Osteoblast (primary cell): ENCODE data around the gene AAGAB. TPM values are rescaled to one million over a fixed set of nuclear protein-coding genes. Genes with fewer than 3 reads are reported as not detected.
A peak's percentile ranks its signal among the peaks of the same experiment; 100 is the strongest.

ENCODE experiments used
- DNase-seq: peaks from one replicate; pipeline ENCODE4 v3.0.0; 2011; ENCODE audit warnings: low spot score, mixed read lengths; ENCODE audit not compliant: insufficient read length; ENCODE audit errors: missing footprints
- H2AFZ ChIP-seq: 2 replicates; pipeline ENCODE4 v1.6.0; 2011; ENCODE audit warnings: mild to moderate bottlenecking, low read length
- H3K27ac ChIP-seq: 2 replicates; pipeline ENCODE4 v1.5.1; 2011; ENCODE audit warnings: mild to moderate bottlenecking, low read depth, low read length, moderate library complexity
- H3K27me3 ChIP-seq: 2 replicates; pipeline ENCODE4 v1.6.0; 2012; ENCODE audit warnings: mild to moderate bottlenecking, control low read depth, inconsistent platforms, low read length, moderate library complexity; ENCODE audit not compliant: insufficient read depth
- H3K36me3 ChIP-seq: 2 replicates; pipeline ENCODE4 v1.5.1; 2011; ENCODE audit warnings: mild to moderate bottlenecking, low read length, control low read depth, moderate library complexity; ENCODE audit not compliant: insufficient read depth
- H3K4me1 ChIP-seq: 2 replicates; pipeline ENCODE4 v1.5.1; 2011; ENCODE audit warnings: mild to moderate bottlenecking, low read length, control low read depth, moderate library complexity; ENCODE audit not compliant: insufficient read depth
- H3K4me2 ChIP-seq: 2 replicates; pipeline ENCODE4 v1.6.0; 2011; ENCODE audit warnings: mild to moderate bottlenecking, low read length; ENCODE audit not compliant: insufficient read depth
- H3K4me3 ChIP-seq: fragments of 200-600 bp; sonication (generic); 3 replicates; pipeline ENCODE4 v1.5.1; 2012; ENCODE audit warnings: mild to moderate bottlenecking, low read length, inconsistent platforms; ENCODE audit not compliant: insufficient read depth
- H3K79me2 ChIP-seq: 2 replicates; pipeline ENCODE4 v1.6.0; 2012; ENCODE audit warnings: mild to moderate bottlenecking, low read length, control low read depth, inconsistent platforms; ENCODE audit not compliant: insufficient read depth
- H3K9me3 ChIP-seq: 2 replicates; pipeline ENCODE4 v1.5.1; 2011; ENCODE audit warnings: low read depth, low read length, control low read depth
- H4K20me1 ChIP-seq: 2 replicates; pipeline ENCODE4 v1.6.0; 2012; ENCODE audit warnings: mild to moderate bottlenecking, low read length, control low read depth; ENCODE audit not compliant: insufficient read depth
- CTCF ChIP-seq: IDR thresholded peaks from 2 replicates; pipeline ENCODE4 v1.5.1; 2011; ENCODE audit warnings: mild to moderate bottlenecking, low read depth, low read length, moderate library complexity; ENCODE audit errors: extremely low read depth
- total RNA-seq: library from RNA; depleted of rRNA; stranded (reverse); fragments of >200 nt; gene quantifications from 2 replicates; pipeline ENCODE4 v1.2.3, GENCODE V29; 2012

AAGAB gene
- total RNA-seq, 1 donor, result 51.0 TPM

DNA sequence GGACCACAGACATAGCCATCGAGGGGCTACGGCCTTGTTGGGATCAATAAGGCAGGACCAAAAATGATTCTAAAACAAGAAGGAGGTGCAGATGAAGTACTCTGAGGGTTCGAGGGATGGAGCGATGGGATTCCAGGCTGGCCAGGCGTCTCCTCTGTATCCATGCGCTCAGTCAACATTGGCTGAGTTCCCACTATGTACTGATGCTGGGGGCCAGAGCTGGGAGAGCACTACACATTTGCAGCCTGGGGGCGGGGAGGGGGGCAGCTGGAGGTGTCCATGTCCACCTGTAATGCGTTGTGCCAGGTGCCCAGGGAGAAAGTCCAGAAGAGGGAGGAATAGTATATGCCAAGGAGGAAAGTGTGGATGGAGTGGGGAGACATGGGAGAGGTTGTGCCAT, 81.5 kb downstream of the AAGAB start:
- no peaks in the 10 kb centered on the region for H4K20me1 ChIP-seq
- no peaks in the 10 kb centered on the region for H3K9me3 ChIP-seq
- peaks cover 90% of the 10 kb centered on the region for H3K79me2 ChIP-seq
- peak overlapping the region; percentile 99 for H3K27ac ChIP-seq
- H3K4me2 ChIP-seq, result no peak overlapping the region
- TF ChIP-seq CTCF, result no peak
- H3K4me3 ChIP-seq, result no peak overlapping the region
- H3K4me1 ChIP-seq, result peaks cover 57% of the 10 kb centered on the region
- H3K36me3 ChIP-seq, result peaks cover 94% of the 10 kb centered on the region
- no peak overlapping the region for H2AFZ ChIP-seq
- DNase-seq, result peak; percentile 51
- no peaks in the 10 kb centered on the region for H3K27me3 ChIP-seq

DNA sequence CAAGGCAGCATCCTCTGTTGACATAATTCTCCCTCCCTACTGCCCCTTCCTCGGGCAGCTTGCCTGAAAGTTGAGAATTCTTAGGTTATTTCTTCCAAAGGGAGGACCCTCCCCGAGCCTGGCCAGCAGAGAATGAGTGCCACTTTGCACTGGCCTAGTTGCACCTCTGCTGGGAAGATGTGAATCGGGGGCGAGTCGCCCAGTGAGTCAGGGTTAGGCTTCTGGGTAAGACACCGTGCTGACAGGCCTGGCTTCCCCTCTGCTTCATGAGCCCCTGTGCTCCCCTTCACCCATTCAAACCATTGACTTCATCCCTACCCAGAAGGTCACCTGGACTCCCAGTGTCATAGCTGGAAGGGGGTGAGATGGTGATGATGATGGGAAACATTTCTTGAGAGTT, 82.3 kb downstream of the AAGAB start:
- Histone ChIP-seq H2AFZ (no peak overlapping the region), H3K4me2 (no peak overlapping the region), H3K79me2 (peaks cover 97% of the 10 kb centered on the region), H3K9me3 (no peaks in the 10 kb centered on the region), H3K4me3 (no peak overlapping the region), H3K36me3 (peaks cover 100% of the 10 kb centered on the region), H3K27ac (peak overlapping the region; percentile 99), H3K27me3 (no peaks in the 10 kb centered on the region), H3K4me1 (peaks cover 53% of the 10 kb centered on the region), H4K20me1 (no peaks in the 10 kb centered on the region)
- no peak for DNase-seq
- no peak for TF ChIP-seq CTCF

DNA sequence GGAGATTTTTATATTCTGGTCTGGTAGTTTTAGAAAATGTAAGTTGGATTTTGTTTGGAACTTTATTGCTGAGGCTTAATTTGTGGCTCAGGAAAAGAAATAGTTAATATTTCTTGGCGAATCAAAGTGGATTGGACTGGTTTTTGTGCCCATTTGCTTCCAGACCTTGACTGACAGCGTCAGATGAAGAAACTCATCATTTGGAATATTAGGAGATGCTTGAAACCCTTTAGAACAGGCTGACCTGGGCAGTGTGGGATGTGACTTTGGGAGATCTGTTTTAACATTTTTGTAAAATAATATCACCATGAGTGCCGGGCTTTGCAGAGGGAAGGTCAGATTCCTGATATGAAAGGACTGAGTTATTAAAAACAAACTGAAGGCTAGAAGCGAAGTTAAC, 83.0 kb downstream of the AAGAB start:
- Histone ChIP-seq H3K36me3 (peaks cover 100% of the 10 kb centered on the region), H3K4me3 (no peak overlapping the region), H3K79me2 (peaks cover 97% of the 10 kb centered on the region), H3K4me2 (no peak overlapping the region), H3K4me1 (peaks cover 53% of the 10 kb centered on the region), H3K9me3 (no peaks in the 10 kb centered on the region), H3K27me3 (no peaks in the 10 kb centered on the region), H3K27ac (peak overlapping the region; percentile 99), H2AFZ (no peak overlapping the region), H4K20me1 (no peaks in the 10 kb centered on the region)
- DNase-seq, result no peak
- no peak for TF ChIP-seq CTCF

DNA sequence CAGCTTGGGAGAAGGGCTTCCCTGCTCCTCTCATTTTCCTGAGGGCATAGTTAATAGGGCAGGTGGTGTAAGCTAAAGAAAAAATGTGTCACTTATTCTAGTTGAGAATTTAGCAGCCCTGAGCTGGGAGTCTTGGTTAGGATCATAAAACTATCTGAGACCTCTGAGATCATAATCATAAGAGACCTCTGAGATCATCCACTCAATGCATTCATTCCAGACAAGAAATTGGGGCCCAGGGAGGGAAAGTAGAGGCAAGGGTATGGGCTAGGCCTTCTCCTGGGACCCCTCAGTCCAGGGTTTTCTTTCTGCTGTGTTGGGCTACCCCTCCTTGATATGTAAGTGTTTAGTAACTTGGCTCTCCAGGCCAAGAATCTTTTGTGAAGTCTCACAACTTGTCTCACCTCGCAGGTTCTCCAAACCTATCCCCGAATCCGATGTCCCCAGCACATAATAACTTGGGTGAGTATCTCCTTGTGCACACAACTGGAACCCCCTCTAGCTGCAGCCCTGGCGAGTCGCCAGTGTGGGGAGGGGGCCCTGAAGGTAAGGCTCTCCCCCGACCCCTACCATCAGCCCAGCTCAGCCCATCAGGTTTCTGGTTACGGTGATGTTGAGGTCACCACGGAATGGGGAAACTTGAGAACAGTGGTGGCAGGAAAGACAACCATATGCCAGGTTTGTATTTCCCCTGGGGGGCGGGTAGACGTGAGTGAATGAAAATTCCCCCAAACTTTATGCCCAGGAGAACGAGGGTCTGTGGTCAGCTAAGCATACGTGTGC, 84.1 kb downstream of the AAGAB start:
- DNase-seq, result peak; percentile 72
- H3K36me3 ChIP-seq, result peaks cover 99% of the 10 kb centered on the region
- no peak for TF ChIP-seq CTCF
- H3K27me3 ChIP-seq, result no peaks in the 10 kb centered on the region
- H3K27ac ChIP-seq, result peak overlapping the region; percentile 99
- peaks cover 97% of the 10 kb centered on the region for H3K79me2 ChIP-seq
- H3K4me1 ChIP-seq, result peaks cover 54% of the 10 kb centered on the region
- no peaks in the 10 kb centered on the region for H4K20me1 ChIP-seq
- no peak overlapping the region for H2AFZ ChIP-seq
- no peaks in the 10 kb centered on the region for H3K9me3 ChIP-seq
- H3K4me3 ChIP-seq, result no peak overlapping the region
- H3K4me2 ChIP-seq, result no peak overlapping the region
